GM19193 (cell line): ENCODE results near the gene OGFOD3.
A peak's percentile ranks its signal among the peaks of the same experiment; 100 is the strongest.

Source experiments
- POLR2A ChIP-seq: IDR thresholded peaks from 4 replicates; pipeline ENCODE4 v1.6.1; 2011; ENCODE audit not compliant: insufficient read depth, insufficient read length; ENCODE audit errors: extremely low read depth

Gene OGFOD3

GRCh38 chr17:82439194-82439828 is 20.9 kb upstream of the OGFOD3 start:
- no peak for TF ChIP-seq POLR2A

- no peak for TF ChIP-seq POLR2A
Observed at GRCh38 chr17:82438401-82439193, 20.2 kb upstream of the OGFOD3 start.

GRCh38 chr17:82437325-82437668 is 18.9 kb upstream of the OGFOD3 start:
- TF ChIP-seq POLR2A, result no peak

GRCh38 chr17:82436601-82437324 is 18.4 kb upstream of the OGFOD3 start:
- peak; percentile 1 for TF ChIP-seq POLR2A

GRCh38 chr17:82435601-82436583 is 17.5 kb upstream of the OGFOD3 start:
- TF ChIP-seq POLR2A, result peak; percentile 10

GRCh38 chr17:82435103-82435502 is 16.7 kb upstream of the OGFOD3 start:
- no peak for TF ChIP-seq POLR2A

- no peak for TF ChIP-seq POLR2A
Observed at GRCh38 chr17:82434216-82434565, 15.8 kb upstream of the OGFOD3 start.

GRCh38 chr17:82433560-82434215 is 15.3 kb upstream of the OGFOD3 start:
- TF ChIP-seq POLR2A, result no peak

- TF ChIP-seq POLR2A, result no peak
Observed at GRCh38 chr17:82432017-82432416, 13.6 kb upstream of the OGFOD3 start.

- TF ChIP-seq POLR2A, result no peak
Observed at GRCh38 chr17:82429824-82430223, 11.4 kb upstream of the OGFOD3 start.

GRCh38 chr17:82428546-82428945 is 10.2 kb upstream of the OGFOD3 start:
- no peak for TF ChIP-seq POLR2A

- no peak for TF ChIP-seq POLR2A
Observed at GRCh38 chr17:82424863-82425159, 6.4 kb upstream of the OGFOD3 start.

GRCh38 chr17:82424001-82424862 is 5.8 kb upstream of the OGFOD3 start:
- no peak for TF ChIP-seq POLR2A

GRCh38 chr17:82419540-82419939 is 1.2 kb upstream of the OGFOD3 start:
- TF ChIP-seq POLR2A, result no peak

GRCh38 chr17:82416771-82417170 is 1.6 kb downstream of the OGFOD3 start:
- no peak for TF ChIP-seq POLR2A
